HG03045 (cell line): Measurements from ENCODE around the gene WDFY4.

Experiments
- ATAC-seq: cut with Tn5 transposase; IDR thresholded peaks from one replicate; pipeline ENCODE4 v1.9.1; 2021; ENCODE audit warnings: mild to moderate bottlenecking, moderate library complexity; ENCODE audit not compliant: unreplicated experiment

Gene WDFY4

GRCh38 chr10:48769706-48770435, 85.2 kb downstream of the WDFY4 start:
- no peak for ATAC-seq

- ATAC-seq, result no peak
Measured at GRCh38 chr10:48770561-48771089, 86.0 kb downstream of the WDFY4 start.

GRCh38 chr10:48771234-48771633, 86.6 kb downstream of the WDFY4 start:
- ATAC-seq, result no peak

- ATAC-seq, result no peak
Measured at GRCh38 chr10:48772059-48772458, 87.4 kb downstream of the WDFY4 start.

- no peak for ATAC-seq
Measured at GRCh38 chr10:48773580-48773979, 88.9 kb downstream of the WDFY4 start.

- no peak for ATAC-seq
Measured at GRCh38 chr10:48774416-48775205, 89.9 kb downstream of the WDFY4 start.

GRCh38 chr10:48775206-48775517, 90.5 kb downstream of the WDFY4 start:
- ATAC-seq, result no peak

GRCh38 chr10:48776005-48776522, 91.4 kb downstream of the WDFY4 start:
- ATAC-seq, result no peak

GRCh38 chr10:48776528-48776927, 91.9 kb downstream of the WDFY4 start:
- ATAC-seq, result no peak

- no peak for ATAC-seq
Measured at GRCh38 chr10:48777110-48777509, 92.4 kb downstream of the WDFY4 start.

GRCh38 chr10:48778193-48778857, 93.7 kb downstream of the WDFY4 start:
- no peak for ATAC-seq

GRCh38 chr10:48779077-48779476, 94.4 kb downstream of the WDFY4 start:
- no peak for ATAC-seq

- no peak for ATAC-seq
Measured at GRCh38 chr10:48779546-48780152, 95.0 kb downstream of the WDFY4 start.

GRCh38 chr10:48780341-48780740, 95.7 kb downstream of the WDFY4 start:
- ATAC-seq, result no peak

GRCh38 chr10:48782386-48782785, 97.7 kb downstream of the WDFY4 start:
- no peak for ATAC-seq

GRCh38 chr10:48784031-48784430, 99.4 kb downstream of the WDFY4 start:
- ATAC-seq, result no peak

- ATAC-seq, result no peak
Measured at GRCh38 chr10:48785796-48786195, 101.1 kb downstream of the WDFY4 start.

GRCh38 chr10:48786606-48787282, 102.1 kb downstream of the WDFY4 start:
- no peak for ATAC-seq

GRCh38 chr10:48788554-48788953, 103.9 kb downstream of the WDFY4 start:
- ATAC-seq, result no peak
